CD14-positive monocyte (primary cell): ENCODE measurements around the gene FAM193A. TPM values are rescaled to one million over a fixed set of nuclear protein-coding genes. Genes with fewer than 3 reads are reported as not detected.

ENCODE experiments used
- DNase-seq, 3 donors: peaks; one replicate each; pipeline ENCODE4 v3.0.0-alpha.2; 2011 to 2022
- H2AFZ ChIP-seq: 2 replicates; pipeline ENCODE4 v1.6.0; 2012; ENCODE audit warnings: mild to moderate bottlenecking, low read depth, low read length, inconsistent platforms; ENCODE audit not compliant: insufficient read depth, poor library complexity, severe bottlenecking
- H3K27ac ChIP-seq, 2 donors: 1 replicate in 1 of 2; 2 replicates in 1 of 2; pipeline ENCODE4 v1.5.1; 2012 to 2013; ENCODE audit warnings: low read length in 2 of 2, control low read depth in 1 of 2, inconsistent platforms in 1 of 2, low read depth in 1 of 2, mild to moderate bottlenecking in 1 of 2
- H3K27me3 ChIP-seq, 2 donors: one replicate each; pipeline versions ENCODE4 v1.6.0 to v1.6.1; 2011 to 2013; ENCODE audit warnings: low read length in 2 of 2; ENCODE audit not compliant: control insufficient read depth in 2 of 2, insufficient read depth in 2 of 2
- H3K36me3 ChIP-seq, 2 donors: replicated peaks in 1 of 2; 1 replicate in 1 of 2; 2 replicates in 1 of 2; pipeline versions ENCODE4 v1.5.1 to v1.6.1; 2012 to 2013; ENCODE audit warnings: low read length in 2 of 2, control low read depth in 1 of 2, inconsistent platforms in 1 of 2, mild to moderate bottlenecking in 1 of 2; ENCODE audit not compliant: insufficient read depth in 2 of 2, control insufficient read depth in 1 of 2
- H3K4me1 ChIP-seq, 2 donors: 1 replicate in 1 of 2; 2 replicates in 1 of 2; pipeline versions ENCODE4 v1.5.1 to v1.6.1; 2012 to 2013; ENCODE audit warnings: low read length in 2 of 2, control low read depth in 1 of 2, inconsistent platforms in 1 of 2, mild to moderate bottlenecking in 1 of 2, moderate library complexity in 1 of 2; ENCODE audit not compliant: insufficient read depth in 2 of 2, control insufficient read depth in 1 of 2
- H3K4me2 ChIP-seq: replicated peaks from 2 replicates; pipeline ENCODE3; 2012; ENCODE audit warnings: low read length, moderate library complexity, mild to moderate bottlenecking; ENCODE audit not compliant: poor library complexity, severe bottlenecking; ENCODE audit errors: extremely low read depth
- H3K4me3 ChIP-seq, 3 experiments: fragments of 200-600 bp in 1 of 3; sonication (generic) in 1 of 3; replicated peaks in 1 of 3; 1 replicate in 2 of 3; 2 replicates in 1 of 3; pipeline ENCODE4 v1.5.1; 2011 to 2013; ENCODE audit warnings: low read length in 3 of 3, mild to moderate bottlenecking in 3 of 3, control low read depth in 2 of 3, low read depth in 2 of 3, inconsistent platforms in 1 of 3, moderate library complexity in 1 of 3
- H3K79me2 ChIP-seq: 2 replicates; pipeline ENCODE4 v1.6.0; 2012; ENCODE audit warnings: mild to moderate bottlenecking, control low read depth, inconsistent platforms, low read length, moderate library complexity; ENCODE audit not compliant: insufficient read depth
- H3K9ac ChIP-seq: 2 replicates; pipeline ENCODE4 v1.6.0; 2017; ENCODE audit warnings: low read length, mild to moderate bottlenecking; ENCODE audit not compliant: insufficient read depth, poor library complexity, severe bottlenecking
- H3K9me3 ChIP-seq, 2 donors: replicated peaks in 1 of 2; 1 replicate in 1 of 2; 2 replicates in 1 of 2; pipeline versions ENCODE4 v1.5.1 to v1.6.1; 2012 to 2013; ENCODE audit warnings: low read length in 2 of 2, control low read depth in 1 of 2; ENCODE audit not compliant: control insufficient read depth in 1 of 2, insufficient read depth in 1 of 2
- H4K20me1 ChIP-seq: 2 replicates; pipeline ENCODE4 v1.6.0; 2012; ENCODE audit warnings: mild to moderate bottlenecking, low read length, control low read depth, moderate library complexity; ENCODE audit not compliant: insufficient read depth
- H3K27ac Mint-ChIP-seq, 7 donors: one replicate each; pipeline ENCODE4 v1.8.0; 2020; ENCODE audit warnings: mild to moderate bottlenecking in 7 of 7, mixed read lengths in 7 of 7, moderate library complexity in 6 of 7, inconsistent platforms in 2 of 7
- H3K27me3 Mint-ChIP-seq, 3 donors: one replicate each; pipeline ENCODE4 v1.8.0; 2021 to 2022; ENCODE audit warnings: low read depth in 3 of 3, mild to moderate bottlenecking in 3 of 3, mixed read lengths in 3 of 3, moderate library complexity in 3 of 3, inconsistent platforms in 1 of 3
- H3K36me3 Mint-ChIP-seq, 2 donors: one replicate each; pipeline ENCODE4 v1.8.0; 2020; ENCODE audit warnings: mixed read lengths in 2 of 2, inconsistent platforms in 1 of 2, mild to moderate bottlenecking in 1 of 2
- H3K4me1 Mint-ChIP-seq: one replicate; pipeline ENCODE4 v1.8.0; 2020; ENCODE audit warnings: mild to moderate bottlenecking, mixed read lengths
- H3K4me3 Mint-ChIP-seq, 2 donors: one replicate each; pipeline ENCODE4 v1.8.0; 2020; ENCODE audit warnings: mild to moderate bottlenecking in 2 of 2, mixed read lengths in 2 of 2, moderate library complexity in 1 of 2
- H3K9me3 Mint-ChIP-seq, 7 donors: one replicate each; pipeline ENCODE4 v1.8.0; 2020 to 2022; ENCODE audit warnings: mixed read lengths in 7 of 7, mild to moderate bottlenecking in 6 of 7, moderate library complexity in 6 of 7, inconsistent platforms in 2 of 7
- CTCF ChIP-seq: fragments of 200-600 bp; IDR thresholded peaks from one replicate; pipeline ENCODE4 v1.8.0; 2022; ENCODE audit warnings: antibody characterized with exemption, mild to moderate bottlenecking
- WGBS: methylation state at CpG from one replicate; pipeline ENCODE4 v1.1.5; 2013; ENCODE audit warnings: missing lambda C conversion rate; ENCODE audit not compliant: insufficient coverage; 5-methylcytosine and 5-hydroxymethylcytosine counted together
- intact Hi-C, 2 donors: fragments of 100-400 bp; cut with micrococcal nuclease; formaldehyde crosslinking; loops; one replicate each; pipeline versions ENCODE4 v1.15.0 to v1.15.1; 2023
- polyA plus RNA-seq, 3 donors: library from polyadenylated mRNA; depleted of rRNA in 1 of 3; unstranded in 2 of 3; stranded (reverse) in 1 of 3; fragments of 300-500 nt in 2 of 3; fragments of >200 nt in 1 of 3; fragmentation: Illumina TruSeq in 2 of 3; gene quantifications; 1 replicate in 2 of 3; 2 replicates in 1 of 3; pipeline ENCODE4 v1.2.3, GENCODE V29; 2012 to 2021

FAM193A gene
- polyA plus RNA-seq, 3 donors, result 0.66 to 11.8 (median 0.82) TPM

GRCh38 chr4:2702770-2703169, 166.3 kb downstream of the FAM193A start:
- H3K9ac ChIP-seq, result no peak overlapping the region
- DNase-seq, result no peak
- no peak overlapping the region for H3K4me3 ChIP-seq
- no peaks in the 10 kb centered on the region for H3K27me3 ChIP-seq
- Mint-ChIP-seq H3K4me3 (no peak overlapping the region), H3K27me3 (no peaks in the 10 kb centered on the region), H3K9me3 (no peaks in the 10 kb centered on the region), H3K4me1 (no peaks in the 10 kb centered on the region), H3K27ac (peak overlapping the region in 1 of 7 donors; percentile 29), H3K36me3 (peaks cover 73 to 90% of the 10 kb centered on the region in 2 donors)
- H3K4me2 ChIP-seq, result no peak overlapping the region
- no peak for TF ChIP-seq CTCF
- intact Hi-C loops, result no loop called here
- no peaks in the 10 kb centered on the region for H4K20me1 ChIP-seq
- WGBS, result no CpG with 5 or more reads among the region's 7 CpGs
- no peak overlapping the region for H3K27ac ChIP-seq
- H3K36me3 ChIP-seq, result peaks cover 78 to 93% of the 10 kb centered on the region in 2 donors
- no peaks in the 10 kb centered on the region for H3K4me1 ChIP-seq
- no peak overlapping the region for H2AFZ ChIP-seq
- H3K9me3 ChIP-seq, result no peaks in the 10 kb centered on the region
- H3K79me2 ChIP-seq, result no peaks in the 10 kb centered on the region

GRCh38 chr4:2712261-2712842, 175.9 kb downstream of the FAM193A start:
- H3K27ac ChIP-seq, result no peak overlapping the region
- H3K27ac Mint-ChIP-seq, result peak overlapping the region in 1 of 7 donors; percentile 46
- H3K4me3 Mint-ChIP-seq, result no peak overlapping the region
- no peak overlapping the region for H3K4me2 ChIP-seq
- no peaks in the 10 kb centered on the region for H3K9me3 Mint-ChIP-seq
- peaks cover 22% of the 10 kb centered on the region for H3K4me1 Mint-ChIP-seq
- H3K4me3 ChIP-seq, result no peak overlapping the region
- peaks cover 0 to 2% (median 0%) of the 10 kb centered on the region in 3 donors for H3K27me3 Mint-ChIP-seq
- H3K36me3 Mint-ChIP-seq, result peaks cover 36 to 73% of the 10 kb centered on the region in 2 donors
- TF ChIP-seq CTCF, result no peak
- no peaks in the 10 kb centered on the region for H3K9me3 ChIP-seq
- H3K79me2 ChIP-seq, result no peaks in the 10 kb centered on the region
- H3K9ac ChIP-seq, result no peak overlapping the region
- DNase-seq, result no peak
- H3K27me3 ChIP-seq, result no peaks in the 10 kb centered on the region
- peaks cover 0 to 9% of the 10 kb centered on the region in 2 donors for H3K4me1 ChIP-seq
- 53% methylated on average over 5 of the region's 9 CpGs for WGBS
- peaks cover 30 to 51% of the 10 kb centered on the region in 2 donors for H3K36me3 ChIP-seq
- H4K20me1 ChIP-seq, result peaks cover 26% of the 10 kb centered on the region
- intact Hi-C loops, result no loop called here
- no peak overlapping the region for H2AFZ ChIP-seq
